Kidney (tissue), 14 donors: ENCODE results near the gene RSPH1. TPM values are rescaled to one million over a fixed set of nuclear protein-coding genes. Genes with fewer than 3 reads are reported as not detected.

Experiments
- DNase-seq, 5 donors: peaks; one replicate each; pipeline ENCODE4 v3.0.0-alpha.2; 2013 to 2020
- FAIRE-seq: peaks from 2 replicates; lab custom pipeline; 2012; peaks lifted over from hg19 to GRCh38; lab: Jason Lieb, UNC
- H3K27ac ChIP-seq, 2 donors: one replicate each; pipeline ENCODE4 v1.7.0; 2013; ENCODE audit warnings: low read depth in 2 of 2, low read length in 2 of 2, inconsistent platforms in 1 of 2
- H3K27me3 ChIP-seq: one replicate; pipeline ENCODE4 v1.7.1; 2013; ENCODE audit warnings: low read length, inconsistent platforms; ENCODE audit not compliant: control insufficient read depth, insufficient read depth
- H3K36me3 ChIP-seq, 3 donors: one replicate each; pipeline versions ENCODE4 v1.7.0 to v1.7.1; 2013; ENCODE audit warnings: low read length in 3 of 3, control low read depth in 1 of 3, inconsistent platforms in 1 of 3; ENCODE audit not compliant: insufficient read depth in 3 of 3, control insufficient read depth in 2 of 3
- H3K4me1 ChIP-seq, 3 donors: one replicate each; pipeline versions ENCODE4 v1.7.0 to v1.7.1; 2013; ENCODE audit warnings: low read length in 3 of 3, inconsistent platforms in 1 of 3, low read depth in 1 of 3; ENCODE audit not compliant: control insufficient read depth in 2 of 3, insufficient read depth in 2 of 3
- H3K4me3 ChIP-seq, 3 donors: one replicate each; pipeline versions ENCODE4 v1.7.0 to v1.8.1; 2013; ENCODE audit warnings: low read length in 3 of 3, control low read depth in 1 of 3, inconsistent platforms in 1 of 3
- H3K9ac ChIP-seq, 3 donors: one replicate each; pipeline versions ENCODE4 v1.7.0 to v1.7.1; 2013; ENCODE audit warnings: low read length in 3 of 3, control low read depth in 1 of 3, inconsistent platforms in 1 of 3
- H3K9me3 ChIP-seq, 3 donors: one replicate each; pipeline versions ENCODE4 v1.7.0 to v1.7.1; 2013; ENCODE audit warnings: low read length in 3 of 3, control low read depth in 1 of 3, inconsistent platforms in 1 of 3; ENCODE audit not compliant: control insufficient read depth in 2 of 3, insufficient read depth in 1 of 3
- intact Hi-C: fragments of 100-400 bp; cut with DNase I; formaldehyde crosslinking; loops from one replicate; pipeline ENCODE4 v1.11.1; 2022
- polyA plus RNA-seq: library from polyadenylated mRNA; stranded (reverse); fragments of 350-450 nt; fragmentation: Illumina TruSeq; extraction: RNeasy Lipid Tissue Mini Kit (QIAGEN cat#74804); gene quantifications from one replicate; pipeline ENCODE4 v1.2.3, GENCODE V29; 2014; ENCODE audit warnings: low read depth, low replicate concordance; ENCODE audit not compliant: insufficient read depth
- total RNA-seq: library from RNA; stranded (reverse); fragmentation: NEBNext Ultra II Directional; extraction: Animal tissue kit (Norgen Biotek cat#: 25700); gene quantifications from one replicate; pipeline ENCODE4 v1.2.1, GENCODE V29; 2021
- TF ChIP-seq, protein P1 (sequence below): IDR thresholded peaks from 3 replicates; pipeline ENCODE4 v1.5.1; 2012; ENCODE audit warnings: mild to moderate bottlenecking, moderate library complexity, borderline replicate concordance; ENCODE audit not compliant: insufficient read depth; ENCODE audit errors: extremely low read depth
- donor health status: control.
- donor health status: control.
- donor health status: control.
- donor health status: control.
- donor health status: control.
- donor health status: DM: yes; HTN: yes; CAD: no.
- donor health status: Normal renal cell carcinoma (clear cell type).

Gene RSPH1
- total and polyA plus RNA-seq, 2 donors from 2014 or later, result 12.0 to 13.0 TPM

DNA sequence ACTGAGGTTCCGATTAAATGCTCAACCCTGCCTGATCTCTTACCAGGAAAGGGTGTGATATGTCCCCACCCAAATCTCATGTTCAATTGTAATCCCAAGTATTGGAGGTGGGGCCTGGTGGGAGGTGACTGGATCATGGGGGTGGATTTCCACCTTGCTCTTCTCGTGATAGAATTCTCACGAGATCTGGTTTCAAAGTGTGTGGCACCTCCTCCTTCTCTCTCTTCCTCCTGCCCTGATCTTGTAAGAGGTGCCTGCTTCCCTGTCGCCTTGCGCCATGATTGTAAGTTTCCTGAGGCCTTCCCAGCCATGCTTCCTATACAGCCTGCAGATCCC lies 34.9 kb downstream of the RSPH1 start:
- intact Hi-C loops, result no loop called here
- no peak overlapping the region for H3K9ac ChIP-seq
- no peak for FAIRE-seq
- no peaks in the 10 kb centered on the region for H3K27me3 ChIP-seq
- no peaks in the 10 kb centered on the region for H3K36me3 ChIP-seq
- peak in 1 of 5 donors; percentile 29 for DNase-seq
- H3K4me1 ChIP-seq, result peaks cover 5 to 25% (median 23%) of the 10 kb centered on the region in 3 donors
- H3K9me3 ChIP-seq, result no peaks in the 10 kb centered on the region
- TF ChIP-seq, protein P1, sequence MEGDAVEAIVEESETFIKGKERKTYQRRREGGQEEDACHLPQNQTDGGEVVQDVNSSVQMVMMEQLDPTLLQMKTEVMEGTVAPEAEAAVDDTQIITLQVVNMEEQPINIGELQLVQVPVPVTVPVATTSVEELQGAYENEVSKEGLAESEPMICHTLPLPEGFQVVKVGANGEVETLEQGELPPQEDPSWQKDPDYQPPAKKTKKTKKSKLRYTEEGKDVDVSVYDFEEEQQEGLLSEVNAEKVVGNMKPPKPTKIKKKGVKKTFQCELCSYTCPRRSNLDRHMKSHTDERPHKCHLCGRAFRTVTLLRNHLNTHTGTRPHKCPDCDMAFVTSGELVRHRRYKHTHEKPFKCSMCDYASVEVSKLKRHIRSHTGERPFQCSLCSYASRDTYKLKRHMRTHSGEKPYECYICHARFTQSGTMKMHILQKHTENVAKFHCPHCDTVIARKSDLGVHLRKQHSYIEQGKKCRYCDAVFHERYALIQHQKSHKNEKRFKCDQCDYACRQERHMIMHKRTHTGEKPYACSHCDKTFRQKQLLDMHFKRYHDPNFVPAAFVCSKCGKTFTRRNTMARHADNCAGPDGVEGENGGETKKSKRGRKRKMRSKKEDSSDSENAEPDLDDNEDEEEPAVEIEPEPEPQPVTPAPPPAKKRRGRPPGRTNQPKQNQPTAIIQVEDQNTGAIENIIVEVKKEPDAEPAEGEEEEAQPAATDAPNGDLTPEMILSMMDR, result no peak
- no peak overlapping the region for H3K27ac ChIP-seq
- H3K4me3 ChIP-seq, result no peak overlapping the region

DNA sequence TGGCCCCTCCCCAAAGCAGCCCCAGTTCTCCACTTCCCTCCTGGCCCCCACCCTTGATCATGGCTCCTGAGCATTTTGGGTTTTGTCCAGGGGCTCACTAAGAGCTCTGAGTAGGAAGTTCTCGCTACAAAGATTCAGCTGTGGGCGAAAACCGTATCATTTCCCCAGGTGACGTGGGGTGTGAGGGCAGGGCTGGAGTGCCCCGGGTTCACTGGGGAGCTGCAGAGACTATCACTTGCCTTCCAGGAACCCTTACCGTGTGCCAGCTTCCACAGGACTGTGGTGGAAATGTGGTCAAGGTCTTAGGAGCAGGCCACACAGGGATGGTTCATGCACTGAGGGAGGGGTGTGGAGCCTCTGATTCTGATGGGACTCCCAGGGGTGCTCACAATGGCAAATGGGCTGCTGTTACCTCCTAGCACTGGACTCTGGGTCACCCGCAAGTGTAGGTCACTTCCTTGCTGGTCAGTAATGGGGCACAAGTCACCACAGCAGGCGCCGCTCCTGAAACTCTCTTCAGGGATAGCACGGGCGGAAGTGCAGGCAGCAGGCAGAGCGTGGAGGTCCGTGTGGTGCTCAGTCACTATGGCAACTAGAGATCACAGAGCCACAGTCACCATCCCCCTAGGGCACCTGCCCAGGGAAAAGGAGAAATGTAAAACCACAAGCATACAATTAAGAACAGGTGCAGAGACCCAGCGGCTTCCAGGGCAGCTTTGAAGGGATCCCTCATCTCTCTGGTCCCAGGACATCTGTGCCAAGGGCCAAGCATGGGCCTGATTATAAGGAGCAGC lies 35.4 kb downstream of the RSPH1 start:
- DNase-seq (peak; percentile 85 to 93 (median 92)), FAIRE-seq (no peak)
- TF ChIP-seq, protein P1, result no peak
- Histone ChIP-seq H3K36me3 (no peaks in the 10 kb centered on the region), H3K4me1 (peaks cover 5 to 25% (median 21%) of the 10 kb centered on the region in 3 donors), H3K4me3 (no peak overlapping the region), H3K9ac (no peak overlapping the region), H3K27me3 (no peaks in the 10 kb centered on the region), H3K9me3 (no peaks in the 10 kb centered on the region), H3K27ac (no peak overlapping the region)
- intact Hi-C loops, result no loop called here

DNA sequence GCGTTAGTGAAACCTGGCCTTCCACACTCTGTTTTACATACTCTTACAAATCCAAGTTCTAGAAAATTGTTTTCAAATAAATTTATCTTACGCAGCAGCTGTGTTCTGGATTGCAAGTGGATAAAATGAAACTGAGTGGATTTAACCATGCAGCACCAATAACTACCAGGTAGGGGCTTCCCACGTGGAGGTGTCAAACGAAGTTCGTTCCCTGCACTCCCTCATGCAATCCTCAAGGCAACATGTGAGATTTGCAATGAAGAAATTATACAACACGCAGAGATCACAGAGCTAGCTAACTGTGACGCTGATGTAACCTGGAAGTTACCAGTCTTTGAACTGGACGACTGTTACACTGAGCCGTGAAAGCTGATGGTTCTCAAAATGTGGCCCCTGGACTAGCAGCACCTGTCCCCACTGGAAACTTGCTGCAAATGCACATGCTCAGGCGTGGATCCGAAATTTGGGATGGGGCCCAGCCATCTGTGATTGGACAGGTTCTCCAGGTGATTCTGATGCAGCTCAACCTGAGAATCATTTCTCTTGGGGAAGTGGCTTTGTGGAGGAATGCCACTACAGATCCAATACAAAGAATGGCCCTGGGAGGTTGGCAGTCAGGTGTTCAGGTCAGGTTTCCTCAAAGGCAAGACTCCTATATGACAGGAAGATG lies 36.3 kb downstream of the RSPH1 start:
- no peaks in the 10 kb centered on the region for H3K27me3 ChIP-seq
- H3K27ac ChIP-seq, result no peak overlapping the region
- H3K9me3 ChIP-seq, result no peaks in the 10 kb centered on the region
- no peak overlapping the region for H3K4me3 ChIP-seq
- FAIRE-seq (no peak), DNase-seq (peak in 3 of 5 donors; percentile 22 to 34 (median 30))
- intact Hi-C loops, result no loop called here
- TF ChIP-seq, protein P1, result no peak
- H3K36me3 ChIP-seq, result no peaks in the 10 kb centered on the region
- no peak overlapping the region for H3K9ac ChIP-seq
- peaks cover 5 to 19% (median 19%) of the 10 kb centered on the region in 3 donors for H3K4me1 ChIP-seq
